ENCODE results near the gene GOLGA5.

The GOLGA5 gene

DNA sequence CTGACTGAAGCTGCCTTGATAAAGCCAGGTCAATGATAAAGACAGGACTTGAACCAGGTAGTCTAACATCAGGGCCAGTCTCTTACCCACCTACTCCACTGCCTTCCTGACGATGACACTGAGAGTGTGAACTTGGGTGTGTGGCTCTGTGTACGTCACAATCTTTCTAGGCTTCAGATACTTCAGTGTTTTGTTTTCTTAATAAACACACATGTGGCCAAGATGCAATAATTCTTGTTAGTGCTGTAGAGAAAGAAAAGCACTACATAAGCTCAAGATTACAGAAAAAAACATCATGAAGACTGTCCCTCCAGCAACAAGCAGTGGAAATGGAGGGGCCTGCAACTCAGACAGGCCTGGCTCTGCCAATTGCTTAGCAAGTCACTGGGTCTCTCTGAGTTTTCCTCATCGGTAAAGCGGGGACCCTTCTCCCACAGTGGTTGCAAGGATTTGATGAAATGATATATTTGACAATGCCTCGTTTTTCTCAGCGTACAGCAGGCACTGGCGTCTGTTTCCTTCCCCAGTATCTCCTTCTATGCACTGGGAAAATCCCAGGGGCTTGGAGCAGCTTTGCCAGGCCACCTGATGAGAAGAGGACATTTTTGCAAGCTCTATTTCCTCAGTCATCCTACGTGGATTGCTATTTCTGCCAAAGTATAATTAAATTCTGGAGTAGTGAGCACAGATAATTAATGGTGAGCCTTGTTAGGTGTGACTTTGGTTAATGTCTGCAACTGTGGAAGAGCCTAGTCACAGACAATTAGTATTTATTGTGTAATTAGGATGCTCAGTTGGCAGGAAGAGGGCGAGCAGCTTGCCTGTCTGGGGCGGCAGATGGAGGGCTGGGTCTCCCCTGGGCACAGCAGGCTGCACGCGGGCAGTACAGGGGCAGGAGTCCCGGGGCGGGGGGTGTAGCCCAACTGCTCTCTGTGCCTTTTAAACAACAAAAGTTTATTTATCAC is 73.1 kb downstream of the GOLGA5 start:
- TF ChIP-seq, protein P1, sequence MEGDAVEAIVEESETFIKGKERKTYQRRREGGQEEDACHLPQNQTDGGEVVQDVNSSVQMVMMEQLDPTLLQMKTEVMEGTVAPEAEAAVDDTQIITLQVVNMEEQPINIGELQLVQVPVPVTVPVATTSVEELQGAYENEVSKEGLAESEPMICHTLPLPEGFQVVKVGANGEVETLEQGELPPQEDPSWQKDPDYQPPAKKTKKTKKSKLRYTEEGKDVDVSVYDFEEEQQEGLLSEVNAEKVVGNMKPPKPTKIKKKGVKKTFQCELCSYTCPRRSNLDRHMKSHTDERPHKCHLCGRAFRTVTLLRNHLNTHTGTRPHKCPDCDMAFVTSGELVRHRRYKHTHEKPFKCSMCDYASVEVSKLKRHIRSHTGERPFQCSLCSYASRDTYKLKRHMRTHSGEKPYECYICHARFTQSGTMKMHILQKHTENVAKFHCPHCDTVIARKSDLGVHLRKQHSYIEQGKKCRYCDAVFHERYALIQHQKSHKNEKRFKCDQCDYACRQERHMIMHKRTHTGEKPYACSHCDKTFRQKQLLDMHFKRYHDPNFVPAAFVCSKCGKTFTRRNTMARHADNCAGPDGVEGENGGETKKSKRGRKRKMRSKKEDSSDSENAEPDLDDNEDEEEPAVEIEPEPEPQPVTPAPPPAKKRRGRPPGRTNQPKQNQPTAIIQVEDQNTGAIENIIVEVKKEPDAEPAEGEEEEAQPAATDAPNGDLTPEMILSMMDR (conservative IDR thresholded peaks at IDR 0.05; ENCODE audit: low read depth, low read length) = no peak
- H3K4me3 ChIP-seq (ENCODE audit: low read depth, low read length) = no peak overlapping the region
- no peak for DNase-seq (ENCODE audit: low read depth)

DNA sequence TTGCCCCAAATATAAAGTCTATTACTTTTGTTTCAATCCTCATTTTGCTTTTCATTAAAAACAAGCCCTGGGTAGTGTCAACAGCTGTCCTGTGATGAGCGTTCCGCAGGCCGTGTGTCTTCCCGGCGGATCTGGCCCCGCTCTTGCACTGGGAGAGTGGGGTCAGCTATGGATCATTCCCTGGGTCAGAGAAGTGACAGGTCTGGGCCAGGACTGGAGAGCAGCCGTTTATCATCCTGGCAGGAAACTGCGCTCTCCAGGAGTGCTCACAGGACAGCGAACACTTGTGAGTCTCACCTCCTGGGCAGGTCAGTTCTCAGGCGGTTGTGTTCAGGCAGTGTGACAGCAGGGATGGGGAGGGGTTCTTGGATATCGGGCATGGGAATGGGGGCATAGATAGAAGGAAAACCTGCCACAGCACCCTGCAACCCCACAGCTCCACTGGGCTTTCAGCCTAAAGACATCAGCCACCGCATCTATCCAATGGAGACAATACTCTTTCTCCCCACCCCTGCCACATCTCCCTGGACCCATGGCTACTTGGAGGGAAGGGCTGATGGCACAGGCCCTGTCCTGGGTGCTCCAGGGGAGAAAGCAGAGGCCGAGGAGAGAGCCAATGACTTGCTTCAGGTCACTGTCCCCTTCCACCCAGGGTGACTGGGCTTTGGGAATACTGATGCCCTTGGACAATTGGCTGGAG is 81.0 kb downstream of the GOLGA5 start:
- H3K4me3 ChIP-seq (ENCODE audit: low read depth, low read length) = no peak overlapping the region
- TF ChIP-seq, protein P1 (conservative IDR thresholded peaks at IDR 0.05; ENCODE audit: low read depth, low read length) = no peak
- no peak for DNase-seq (ENCODE audit: low read depth)

DNA sequence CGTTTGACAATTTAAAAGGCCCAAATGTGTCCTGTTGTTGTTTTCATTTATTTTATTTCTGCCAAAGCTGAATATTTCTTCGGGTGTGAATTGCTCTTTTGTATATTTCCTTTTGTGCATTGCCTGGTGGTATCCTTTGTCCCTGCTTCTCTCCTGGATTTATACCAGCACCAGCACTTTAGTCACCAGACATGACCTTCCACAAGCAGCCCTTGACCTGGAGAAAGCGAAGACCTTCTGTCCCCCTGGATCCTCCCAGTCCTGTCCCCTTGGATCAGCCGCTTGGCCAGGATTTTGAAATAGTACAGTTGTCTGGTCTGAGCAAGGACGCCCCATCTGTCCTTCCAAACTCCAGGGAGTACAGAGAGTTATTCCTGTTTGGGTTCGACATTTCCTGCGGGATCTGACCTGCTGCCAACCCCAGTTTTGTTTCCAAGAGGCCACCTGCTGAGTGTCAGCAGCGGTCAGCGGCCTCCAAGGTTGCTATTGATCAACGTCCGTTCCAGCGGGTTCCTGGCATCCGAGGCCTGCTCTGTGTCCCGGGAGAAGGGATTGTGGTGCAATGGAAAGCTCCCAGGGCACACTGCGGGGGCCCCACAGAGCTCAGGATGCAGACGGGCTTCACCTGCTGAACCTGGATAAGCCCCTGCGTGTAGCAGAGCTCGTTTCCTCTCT is 83.8 kb downstream of the GOLGA5 start:
- peak; percentile 27 for DNase-seq (ENCODE audit: low read depth)
- TF ChIP-seq, protein P1 (conservative IDR thresholded peaks at IDR 0.05; ENCODE audit: low read depth, low read length) = no peak

DNA sequence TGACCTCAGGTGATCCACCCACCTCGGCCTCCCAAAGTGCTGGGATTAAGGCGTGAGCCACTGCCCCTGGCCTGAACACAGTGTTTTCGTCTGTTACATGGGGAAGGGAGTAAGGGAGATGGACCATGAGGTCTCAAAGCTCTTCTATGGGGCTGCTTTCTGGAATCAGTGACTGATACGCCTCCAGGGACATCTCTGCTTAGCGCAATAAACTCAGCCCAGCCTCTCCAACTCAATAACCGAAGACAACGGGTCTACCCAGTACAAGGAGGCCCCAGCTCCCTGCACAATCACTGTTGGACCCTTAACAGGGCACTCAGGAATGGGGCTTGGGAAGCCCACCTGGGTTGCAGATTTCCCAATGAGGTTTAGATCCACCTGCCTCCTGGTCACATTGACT is 86.2 kb downstream of the GOLGA5 start:
- no peak overlapping the region for H3K4me3 ChIP-seq (ENCODE audit: low read depth, low read length)
- peak; percentile 5 for DNase-seq (ENCODE audit: low read depth)
- TF ChIP-seq, protein P1 (conservative IDR thresholded peaks at IDR 0.05; ENCODE audit: low read depth, low read length) = no peak

More for the DNA sequence above, 83.8 kb downstream of the GOLGA5 start:
- no peak overlapping the region for H3K4me3 ChIP-seq (ENCODE audit: low read depth, low read length)

DNA sequence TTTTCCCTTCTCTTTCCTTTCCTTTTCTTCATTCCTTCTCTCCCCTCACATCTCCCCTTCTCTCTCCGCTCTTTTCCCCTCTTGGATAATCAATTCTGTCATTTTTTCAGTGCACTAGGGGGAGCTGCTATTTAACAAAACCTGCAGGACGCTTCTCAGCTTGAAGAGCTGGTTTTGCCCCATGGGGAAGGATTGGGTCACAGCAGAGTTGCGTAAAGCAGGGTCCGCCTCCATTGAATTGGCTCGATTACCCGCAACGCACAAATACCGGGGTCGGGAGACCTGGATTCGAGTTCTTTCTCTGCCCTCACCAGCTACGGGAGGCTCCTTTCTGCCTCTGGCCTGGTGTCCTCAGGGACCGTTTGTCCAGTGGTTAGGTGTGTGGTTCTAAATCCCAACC is 86.7 kb downstream of the GOLGA5 start:
- H3K4me3 ChIP-seq (ENCODE audit: low read depth, low read length) = no peak overlapping the region
- TF ChIP-seq, protein P1 (conservative IDR thresholded peaks at IDR 0.05; ENCODE audit: low read depth, low read length) = peak; percentile 55
- DNase-seq (ENCODE audit: low read depth) = peak; percentile 58

DNA sequence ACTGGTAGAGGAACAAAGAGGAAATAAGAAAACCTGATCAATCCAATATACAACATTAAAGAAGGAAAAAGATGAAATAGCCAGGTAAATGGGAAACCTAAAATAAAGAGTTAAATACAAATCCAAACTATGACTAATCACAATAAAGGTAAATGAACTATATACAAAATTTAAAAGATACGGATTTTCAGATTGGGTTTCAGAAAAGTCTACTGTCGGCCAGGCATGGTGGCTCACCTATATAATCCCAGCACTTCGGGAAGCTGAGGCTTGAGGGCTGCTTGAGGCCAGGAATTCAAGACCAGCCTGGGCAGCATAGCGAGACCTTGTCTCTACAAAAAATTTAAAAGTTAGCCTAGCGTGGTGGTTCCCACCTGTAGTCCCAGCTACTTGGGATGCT is 89.0 kb downstream of the GOLGA5 start:
- TF ChIP-seq, protein P1 (conservative IDR thresholded peaks at IDR 0.05; ENCODE audit: low read depth, low read length) = no peak
- no peak for DNase-seq (ENCODE audit: low read depth)
- no peak overlapping the region for H3K4me3 ChIP-seq (ENCODE audit: low read depth, low read length)
